K562 (cell line): Measurements from ENCODE around the gene PTK7. TPM values are rescaled to one million over a fixed set of nuclear protein-coding genes. Genes with fewer than 3 reads are reported as not detected.
A peak's percentile ranks its signal among the peaks of the same experiment; 100 is the strongest.

Experiments used
- DACH1 ChIP-seq: fragments of 450-650 bp; IDR thresholded peaks from 2 replicates; pipeline ENCODE4 v1.6.1; 2018; ENCODE audit not compliant: partially characterized antibody
- ETV1 ChIP-seq: fragments of 450-650 bp; conservative IDR thresholded peaks from 2 replicates; pipeline ENCODE4 v1.6.1; 2016; ENCODE audit warnings: missing genetic modification characterization, control low read depth, low read depth, missing compliant biosample characterization
- HNRNPL ChIP-seq: fragments of 200-400 bp; formaldehyde crosslinking; IDR thresholded peaks from 2 replicates; pipeline ENCODE4 v1.6.1; 2017; ENCODE audit warnings: low read depth, mild to moderate bottlenecking, low read length
- JUND ChIP-seq, 2 experiments: IDR thresholded peaks; 2 replicates in 1 of 2; 3 replicates in 1 of 2; pipeline ENCODE4 v1.6.1; 2011; ENCODE audit warnings: borderline replicate concordance in 2 of 2, low read depth in 2 of 2, low read length in 2 of 2, improper control_type of control experiment in 1 of 2, missing biosample characterization in 1 of 2, missing genetic modification characterization in 1 of 2, missing genetic modification reagents in 1 of 2
- NBN ChIP-seq: fragments of 450-650 bp; IDR thresholded peaks from 2 replicates; pipeline ENCODE4 v1.6.1; 2016; ENCODE audit warnings: low read depth, mild to moderate bottlenecking
- NFXL1 ChIP-seq: fragments of 450-650 bp; formaldehyde crosslinking; IDR thresholded peaks from 2 replicates; pipeline ENCODE4 v1.4.0; 2021; ENCODE audit warnings: mild to moderate bottlenecking
- NR2F6 ChIP-seq: fragments of 450-650 bp; formaldehyde crosslinking; IDR thresholded peaks from 2 replicates; pipeline ENCODE4 v1.4.0; 2020; ENCODE audit warnings: mild to moderate bottlenecking
- POLR2A ChIP-seq: fragments of 450-650 bp; conservative IDR thresholded peaks from 2 replicates; pipeline ENCODE4 v1.6.1; 2016
- POLR2AphosphoS5 ChIP-seq: IDR thresholded peaks from 2 replicates; pipeline ENCODE4 v1.6.1; 2011; ENCODE audit warnings: mild to moderate bottlenecking, low read depth, low read length, moderate library complexity; ENCODE audit not compliant: control insufficient read depth, insufficient read depth
- POLR2H ChIP-seq: IDR thresholded peaks from 2 replicates; pipeline ENCODE4 v1.6.1; 2016; ENCODE audit warnings: missing genetic modification characterization, low read depth, mild to moderate bottlenecking, control low read depth, missing compliant biosample characterization, moderate library complexity
- PTTG1 ChIP-seq: fragments of 450-650 bp; IDR thresholded peaks from 2 replicates; pipeline ENCODE4 v1.6.1; 2016; ENCODE audit warnings: low read depth, mild to moderate bottlenecking, missing genetic modification characterization, missing compliant biosample characterization
- SP1 ChIP-seq: sonication (generic); formaldehyde crosslinking; IDR thresholded peaks from 2 replicates; pipeline ENCODE4 v1.8.1; 2022; ENCODE audit warnings: mild to moderate bottlenecking, missing genetic modification reagents
- SRSF7 ChIP-seq: fragments of 200-400 bp; formaldehyde crosslinking; optimal IDR thresholded peaks from 2 replicates; pipeline ENCODE3; 2017; ENCODE audit warnings: mild to moderate bottlenecking, low read depth, low read length
- ZBED1 ChIP-seq: IDR thresholded peaks from 2 replicates; pipeline ENCODE4 v1.6.1; 2014
- ZHX1 ChIP-seq: fragments of 150-350 bp; conservative IDR thresholded peaks from 2 replicates; pipeline ENCODE4 v1.6.1; 2014; ENCODE audit warnings: low read length
- ZNF282 ChIP-seq: sonication (generic); formaldehyde crosslinking; IDR thresholded peaks from 2 replicates; pipeline ENCODE4 v1.8.1; 2023; ENCODE audit warnings: missing genetic modification reagents
- ZNF511 ChIP-seq: sonication (generic); formaldehyde crosslinking; IDR thresholded peaks from 2 replicates; pipeline ENCODE4 v1.8.0; 2022; ENCODE audit warnings: mild to moderate bottlenecking, missing genetic modification reagents
- ZNF780A ChIP-seq: fragments of 250-450 bp; sonication (Bioruptor Pico); IDR thresholded peaks from 2 replicates; pipeline ENCODE4 v1.5.0; 2021; ENCODE audit warnings: mild to moderate bottlenecking
- polyA plus RNA-seq, 8 experiments: library from polyadenylated mRNA; depleted of rRNA in 4 of 8; stranded (reverse) in 5 of 8; unstranded in 3 of 8; fragments of >200 nt; fragmentation: Nextera tagmentation in 2 of 8; fragmentation: Illumina TruSeq in 1 of 8; extraction: Ambion mirVana in 2 of 8; extraction: Trizol in 1 of 8; gene quantifications; 2 replicates each; pipeline versions ENCODE4 v1.2.1 to v1.2.3, GENCODE V29; 2011 to 2014; ENCODE audit warnings: inconsistent platforms in 1 of 8, missing spikeins in 1 of 8
- total RNA-seq, 7 experiments: library from RNA; depleted of rRNA in 6 of 7; stranded (reverse); fragments of >200 nt in 6 of 7; fragmentation: Illumina TruSeq in 2 of 7; extraction: Trizol in 2 of 7; gene quantifications; 2 replicates each; pipeline versions ENCODE4 v1.2.1 to v1.2.3, GENCODE V29; 2011 to 2021; ENCODE audit warnings: low replicate concordance in 1 of 7
- TF ChIP-seq, protein P1 (sequence below): IDR thresholded peaks from 2 replicates; pipeline ENCODE4 v1.6.1; 2011; ENCODE audit warnings: borderline replicate concordance, low read depth, mild to moderate bottlenecking, moderate library complexity, low read length; ENCODE audit not compliant: insufficient read depth, poor library complexity, severe bottlenecking
- TF ChIP-seq, protein P2 (sequence below): fragments of 250-450 bp; sonication (Bioruptor Pico); IDR thresholded peaks from 2 replicates; pipeline ENCODE4 v1.8.0; 2022; ENCODE audit warnings: moderate library complexity, mild to moderate bottlenecking, inconsistent platforms
- TF ChIP-seq, protein P3 (sequence below): fragments of 450-650 bp; IDR thresholded peaks from 2 replicates; pipeline ENCODE4 v1.6.1; 2016

PTK7 gene
- total and polyA plus RNA-seq, 9 of the 15 experiments (the other 6 are each of a cell fraction or from before 2014, with no cell fraction given), result 0.20 to 6.8 (median 4.2) TPM

DNA sequence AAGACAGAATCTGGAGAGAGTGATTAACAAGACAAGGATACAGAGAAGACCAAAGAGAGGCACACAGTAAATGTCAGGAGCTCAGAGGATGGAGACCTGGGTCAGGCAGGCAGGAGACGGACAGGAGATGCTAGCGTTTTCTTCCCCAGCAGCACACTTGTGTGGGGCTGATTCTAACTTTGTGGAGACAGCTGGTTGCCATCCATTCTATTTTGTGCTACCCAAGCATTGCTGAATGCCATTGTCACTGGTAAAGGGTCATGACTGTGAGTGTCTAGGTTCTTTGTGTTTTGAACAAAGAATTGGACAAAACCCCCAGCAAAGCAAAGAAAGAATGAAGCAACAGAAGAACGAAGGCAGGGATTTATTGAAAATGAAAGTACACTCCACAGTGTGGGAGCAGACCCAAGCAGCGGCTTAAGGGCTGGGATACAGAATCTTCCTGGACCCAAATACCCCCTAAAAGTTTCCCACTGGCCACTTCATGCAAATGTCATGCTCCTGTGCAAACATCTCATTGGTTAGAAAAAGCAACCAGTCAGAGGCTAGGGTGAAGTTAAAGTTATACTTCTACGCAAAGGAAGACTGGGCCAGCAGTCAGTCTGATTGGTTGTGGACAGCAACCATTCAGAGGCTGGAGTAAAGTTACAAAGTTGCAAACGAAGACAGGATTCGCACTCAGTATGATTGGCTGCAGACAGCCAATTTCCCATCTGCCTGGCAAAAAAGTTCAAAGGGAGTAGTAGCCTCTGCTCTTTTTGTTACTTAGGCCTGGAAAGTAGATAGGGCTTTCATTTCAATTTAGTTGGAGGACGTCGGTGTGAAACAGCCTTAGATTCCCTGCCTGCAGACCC, 17.5 kb downstream of the PTK7 start (continued):
- no peak for TF ChIP-seq ZHX1
- no peak for TF ChIP-seq DACH1
- 0 out of 2 replicates have a peak, but pooled peaks have one; percentile 33 for TF ChIP-seq SP1 (CRISPR knock-in tag)
- TF ChIP-seq SRSF7, result no peak
- no peak for TF ChIP-seq HNRNPL
- no peak for TF ChIP-seq ZNF780A (CRISPR knock-in tag)
- TF ChIP-seq POLR2AphosphoS5, result no peak
- TF ChIP-seq NBN, result no peak
- TF ChIP-seq, protein P1, sequence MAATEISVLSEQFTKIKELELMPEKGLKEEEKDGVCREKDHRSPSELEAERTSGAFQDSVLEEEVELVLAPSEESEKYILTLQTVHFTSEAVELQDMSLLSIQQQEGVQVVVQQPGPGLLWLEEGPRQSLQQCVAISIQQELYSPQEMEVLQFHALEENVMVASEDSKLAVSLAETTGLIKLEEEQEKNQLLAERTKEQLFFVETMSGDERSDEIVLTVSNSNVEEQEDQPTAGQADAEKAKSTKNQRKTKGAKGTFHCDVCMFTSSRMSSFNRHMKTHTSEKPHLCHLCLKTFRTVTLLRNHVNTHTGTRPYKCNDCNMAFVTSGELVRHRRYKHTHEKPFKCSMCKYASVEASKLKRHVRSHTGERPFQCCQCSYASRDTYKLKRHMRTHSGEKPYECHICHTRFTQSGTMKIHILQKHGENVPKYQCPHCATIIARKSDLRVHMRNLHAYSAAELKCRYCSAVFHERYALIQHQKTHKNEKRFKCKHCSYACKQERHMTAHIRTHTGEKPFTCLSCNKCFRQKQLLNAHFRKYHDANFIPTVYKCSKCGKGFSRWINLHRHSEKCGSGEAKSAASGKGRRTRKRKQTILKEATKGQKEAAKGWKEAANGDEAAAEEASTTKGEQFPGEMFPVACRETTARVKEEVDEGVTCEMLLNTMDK, result no peak
- TF ChIP-seq ZNF282 (CRISPR knock-in tag), result no peak
- TF ChIP-seq JUND (IDR thresholded peaks at IDR 0.05; ENCODE audit: borderline replicate concordance, low read depth, low read length), result no peak
- no peak for TF ChIP-seq JUND (tag; IDR thresholded peaks at IDR 0.05; ENCODE audit: borderline replicate concordance, low read depth, low read length)
- no peak for TF ChIP-seq NFXL1 (CRISPR knock-in tag)
- TF ChIP-seq POLR2H (tag), result peak; percentile 70; the same call in 1 of the 2 replicates
- TF ChIP-seq, protein P2, sequence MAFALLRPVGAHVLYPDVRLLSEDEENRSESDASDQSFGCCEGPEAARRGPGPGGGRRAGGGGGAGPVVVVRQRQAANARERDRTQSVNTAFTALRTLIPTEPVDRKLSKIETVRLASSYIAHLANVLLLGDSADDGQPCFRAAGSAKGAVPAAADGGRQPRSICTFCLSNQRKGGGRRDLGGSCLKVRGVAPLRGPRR (CRISPR knock-in tag), result no peak
- TF ChIP-seq, protein P3, sequence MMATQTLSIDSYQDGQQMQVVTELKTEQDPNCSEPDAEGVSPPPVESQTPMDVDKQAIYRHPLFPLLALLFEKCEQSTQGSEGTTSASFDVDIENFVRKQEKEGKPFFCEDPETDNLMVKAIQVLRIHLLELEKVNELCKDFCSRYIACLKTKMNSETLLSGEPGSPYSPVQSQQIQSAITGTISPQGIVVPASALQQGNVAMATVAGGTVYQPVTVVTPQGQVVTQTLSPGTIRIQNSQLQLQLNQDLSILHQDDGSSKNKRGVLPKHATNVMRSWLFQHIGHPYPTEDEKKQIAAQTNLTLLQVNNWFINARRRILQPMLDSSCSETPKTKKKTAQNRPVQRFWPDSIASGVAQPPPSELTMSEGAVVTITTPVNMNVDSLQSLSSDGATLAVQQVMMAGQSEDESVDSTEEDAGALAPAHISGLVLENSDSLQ, result peak; percentile 92
- no peak for TF ChIP-seq ZNF511 (CRISPR knock-in tag)
- TF ChIP-seq POLR2A, result peak; percentile 53; the same call in 1 of the 2 replicates
- no peak for TF ChIP-seq PTTG1
- no peak for TF ChIP-seq ETV1 (tag)
- TF ChIP-seq ZBED1, result no peak
- no peak for TF ChIP-seq NR2F6
